ENCODE data around the gene LRP2.
"Not testable (repeated sequence)": the region's sequence is repeated elsewhere in the genome, so short reads cannot be mapped to it uniquely, and the experiment has no call there.

The LRP2 gene

DNA sequence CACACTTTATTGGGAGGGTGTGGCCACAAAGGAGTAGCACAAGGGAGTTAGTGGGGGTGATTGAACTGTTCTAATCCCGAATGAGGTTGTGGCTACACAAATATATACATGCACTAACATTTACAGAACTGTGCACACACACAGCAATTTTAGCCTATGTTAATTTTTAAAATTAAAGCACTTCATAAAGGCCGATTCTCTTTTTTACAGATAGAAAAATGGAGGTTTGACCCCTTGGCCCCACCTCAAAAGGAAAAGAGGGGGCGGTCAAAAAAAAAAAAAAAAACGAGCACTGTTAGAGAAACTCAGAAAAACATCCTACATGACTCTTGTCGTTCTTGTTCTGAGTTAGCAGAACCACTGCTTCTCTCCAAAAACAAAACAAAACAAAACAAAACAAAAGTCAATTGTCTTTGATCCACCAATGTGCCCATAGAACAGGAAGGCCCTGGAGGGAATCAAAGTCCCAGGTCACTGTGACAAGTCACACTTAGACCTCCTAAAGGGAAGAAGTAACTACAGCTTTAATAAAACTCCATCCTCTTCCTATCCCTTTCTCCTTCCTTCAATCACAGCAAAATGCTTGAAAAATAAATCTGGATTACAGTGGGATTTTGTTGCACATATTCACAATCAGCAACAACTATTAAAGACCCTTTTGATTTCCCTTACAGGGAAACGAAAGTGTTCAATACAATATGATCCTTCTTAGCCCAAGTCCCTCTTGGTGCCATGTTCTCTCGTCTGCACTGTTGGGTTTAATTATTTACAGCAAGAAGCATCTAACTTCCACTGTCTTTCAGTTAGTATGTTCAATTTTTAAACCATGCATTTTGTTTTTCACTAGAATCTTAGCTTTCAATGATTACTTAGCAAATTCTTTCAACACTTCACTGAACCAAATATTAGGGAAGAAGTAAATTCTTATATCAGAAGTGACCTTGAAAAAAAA is 16.6 kb downstream of the LRP2 start:
- no peak for DNase-seq

DNA sequence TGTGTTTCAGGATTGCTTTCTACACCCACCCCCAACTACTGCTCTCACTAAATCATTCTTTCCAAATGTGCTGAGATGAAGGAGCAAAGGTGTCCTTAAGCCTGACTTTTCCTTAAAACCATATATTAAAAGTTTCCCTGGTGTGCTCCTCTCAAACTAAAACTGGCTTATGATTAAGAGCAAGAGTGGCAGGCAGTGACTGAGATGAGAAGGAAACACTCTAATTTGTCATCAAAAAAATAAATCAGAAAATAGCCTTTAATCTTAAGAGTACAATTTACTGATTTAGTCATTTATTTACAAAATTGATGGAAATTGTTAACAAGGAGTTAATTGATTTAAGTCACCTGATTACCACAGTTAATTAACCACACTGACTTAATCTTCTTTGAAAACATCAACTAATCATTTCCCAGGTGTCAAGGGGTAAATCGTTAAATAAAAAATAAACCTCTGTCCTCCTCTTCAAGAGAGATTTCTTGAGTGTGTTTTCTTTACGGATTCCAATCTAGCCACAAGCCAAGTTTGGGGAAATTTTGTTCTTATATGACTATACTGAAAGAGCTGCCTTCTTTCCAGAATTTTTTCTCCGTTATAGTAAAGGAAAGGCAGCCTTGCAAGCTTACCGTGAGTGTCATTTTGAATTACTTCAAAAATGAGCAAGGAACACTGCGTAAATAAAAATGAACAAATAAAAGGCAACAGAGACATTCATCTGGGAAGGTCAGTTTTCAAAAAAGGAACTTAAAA is 17.4 kb downstream of the LRP2 start:
- DNase-seq: no peak

DNA sequence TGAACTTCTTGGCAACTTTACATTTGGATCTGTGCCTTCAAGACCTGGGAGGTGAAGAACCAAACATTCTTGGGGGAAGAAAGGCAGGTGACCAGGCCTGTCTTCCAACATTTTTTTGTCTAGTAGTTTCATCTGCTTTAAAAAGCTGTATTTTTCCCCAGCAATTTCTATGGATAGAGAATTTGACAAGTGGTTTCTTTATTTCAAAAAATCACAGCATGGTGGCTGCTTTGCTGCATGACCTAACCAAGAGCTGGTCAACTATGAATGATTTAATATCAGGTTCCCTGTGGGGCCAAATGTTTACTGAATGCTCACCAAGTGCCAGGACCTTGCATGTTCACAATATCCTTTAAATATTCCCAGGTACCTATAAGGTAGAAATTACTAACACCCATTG is 19.1 kb downstream of the LRP2 start:
- DNase-seq: no peak

DNA sequence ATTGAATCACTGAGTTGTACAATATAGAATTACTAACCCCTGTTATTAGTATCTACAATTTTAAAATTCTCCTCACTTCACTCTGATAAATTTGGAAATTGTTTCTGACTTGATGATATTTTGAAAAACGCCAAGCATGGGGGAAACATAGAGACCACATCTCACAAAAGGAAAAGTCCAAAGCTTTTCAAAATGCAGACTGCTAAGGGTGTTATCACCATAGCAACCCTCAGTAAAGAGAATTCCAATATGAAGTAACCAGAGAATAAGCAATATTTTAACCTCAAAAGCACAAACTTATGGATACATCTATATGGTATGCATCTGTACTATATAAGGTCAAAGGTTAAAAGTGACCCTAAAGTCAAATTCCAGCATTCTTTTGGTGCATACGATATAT is 22.7 kb downstream of the LRP2 start:
- no peak for DNase-seq

DNA sequence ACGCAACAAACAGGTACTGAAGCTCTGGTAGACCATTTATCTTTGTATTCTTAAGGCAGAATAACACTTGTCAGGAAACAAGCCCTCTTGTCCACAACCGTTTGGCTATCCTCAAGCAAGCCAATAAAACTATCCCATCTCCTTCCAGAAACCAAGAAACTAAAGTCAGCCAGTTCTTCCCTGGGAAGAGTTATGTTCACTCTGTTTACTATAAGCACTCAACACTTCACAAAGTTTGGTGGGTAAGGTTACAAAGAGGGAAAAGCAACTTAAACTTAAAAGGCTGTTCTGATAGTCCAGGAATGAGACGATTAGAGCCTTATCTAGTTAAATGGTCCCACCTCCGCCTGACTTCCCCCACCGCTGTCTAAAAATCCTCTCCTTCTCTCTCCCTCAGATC is 25.6 kb downstream of the LRP2 start:
- DNase-seq: no peak

DNA sequence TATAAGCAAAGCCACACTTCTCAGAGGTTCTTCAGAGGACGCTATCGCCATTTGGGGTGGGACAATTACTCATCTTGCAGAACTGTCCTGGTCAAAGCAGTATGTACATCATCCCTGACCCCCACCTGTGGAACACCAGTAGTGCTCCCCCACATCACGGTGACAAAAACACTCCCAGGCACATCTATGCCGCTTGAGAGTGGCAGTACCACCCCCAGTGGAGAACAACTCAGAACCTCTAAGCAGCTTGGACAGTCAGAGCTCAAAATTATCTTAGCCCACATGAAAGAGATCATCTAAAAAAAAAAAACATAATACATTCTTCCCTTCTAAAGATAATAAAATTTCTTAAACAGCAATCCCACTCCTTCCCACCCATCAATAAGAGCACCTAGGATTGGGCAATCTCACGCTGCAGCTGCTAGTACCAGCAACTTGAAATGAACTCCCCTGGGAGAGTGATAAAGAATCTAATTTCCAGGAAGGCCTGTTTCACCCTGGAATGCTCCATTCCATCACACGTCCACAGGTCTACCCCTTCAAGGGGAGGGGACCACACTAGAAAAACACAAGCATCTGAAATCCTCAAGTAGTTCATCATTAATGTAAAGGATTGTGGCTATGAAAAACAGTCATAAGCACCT is 31.7 kb downstream of the LRP2 start:
- DNase-seq: no peak

DNA sequence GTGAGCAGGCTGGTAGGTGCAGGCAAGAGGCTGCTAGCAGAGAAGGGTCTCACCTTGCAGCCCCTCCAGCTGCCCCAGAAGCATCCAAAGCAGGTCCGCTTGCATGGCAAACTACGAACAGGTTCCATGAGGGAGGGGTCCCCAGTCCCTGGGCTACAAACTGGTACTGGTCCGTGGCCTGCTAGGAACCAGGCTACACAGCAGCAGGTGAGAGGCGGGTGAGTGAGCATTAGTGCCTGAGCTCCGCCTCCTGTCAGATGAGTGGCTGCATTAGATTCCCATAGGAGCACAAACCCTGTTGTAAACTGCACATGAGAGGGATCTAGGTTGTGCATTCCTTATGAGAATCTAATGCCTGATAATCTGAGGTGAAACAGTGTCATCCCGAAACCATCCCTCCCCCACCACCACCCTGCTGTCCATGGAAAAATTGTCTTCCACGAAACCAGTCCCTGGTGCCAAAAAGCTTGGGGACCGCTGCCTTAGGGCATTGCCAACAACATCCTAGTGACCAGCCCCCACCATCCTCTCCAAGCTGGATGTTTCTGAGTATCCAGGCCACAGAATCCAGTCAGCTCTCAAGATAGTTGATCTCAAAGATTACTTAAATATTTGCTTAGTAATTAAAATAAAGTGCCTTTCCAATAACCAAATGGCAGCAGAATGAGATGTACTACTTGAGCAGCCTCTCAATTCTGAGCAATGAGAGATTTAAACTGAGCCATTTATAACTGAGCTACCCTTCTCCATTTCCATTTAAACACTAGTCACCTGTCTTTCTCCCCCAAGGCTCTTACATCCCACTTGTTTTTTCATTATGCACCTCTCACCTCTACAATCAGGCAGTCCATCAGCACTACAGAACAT is 32.4 kb downstream of the LRP2 start:
- DNase-seq: no peak

DNA sequence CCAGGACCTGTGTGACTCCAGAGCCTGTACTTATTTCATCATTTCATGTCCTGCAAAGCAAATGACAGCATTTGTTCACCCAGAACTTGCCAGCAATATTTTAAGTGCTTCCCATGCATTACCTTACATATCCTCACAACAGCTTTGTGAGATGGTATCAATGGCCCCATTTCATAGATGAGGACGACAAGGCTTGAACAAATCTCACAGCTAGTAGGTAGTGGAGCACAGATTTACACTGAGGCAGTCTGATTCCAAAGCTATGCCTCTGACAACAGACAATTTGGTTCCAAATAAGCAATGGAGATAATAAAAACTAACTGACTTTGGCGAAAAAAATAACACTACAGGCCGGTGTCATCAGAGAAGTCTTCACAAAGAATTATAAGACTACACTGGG is 33.5 kb downstream of the LRP2 start:
- DNase-seq: no peak

DNA sequence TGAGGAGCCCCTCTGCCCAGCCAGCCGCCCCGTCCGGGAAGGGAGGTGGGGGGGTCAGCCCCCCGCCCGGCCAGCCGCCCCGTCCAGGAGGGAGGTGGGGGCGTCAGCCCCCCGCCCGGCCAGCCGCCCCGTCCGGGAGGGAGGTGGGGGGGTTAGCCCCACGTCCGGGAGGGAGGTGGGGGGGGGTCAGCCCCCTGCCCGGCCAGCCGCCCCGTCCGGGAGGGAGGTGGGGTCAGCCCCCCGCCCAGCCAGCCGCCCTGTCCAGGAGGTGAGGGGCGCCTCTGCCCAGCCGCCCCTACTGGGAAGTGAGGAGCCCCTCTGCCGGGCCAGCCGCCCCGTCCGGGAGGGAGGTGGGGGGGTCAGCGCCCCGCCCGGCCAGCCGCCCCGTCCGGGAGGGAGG is 34.5 kb downstream of the LRP2 start:
- not testable (repeated sequence) for DNase-seq

DNA sequence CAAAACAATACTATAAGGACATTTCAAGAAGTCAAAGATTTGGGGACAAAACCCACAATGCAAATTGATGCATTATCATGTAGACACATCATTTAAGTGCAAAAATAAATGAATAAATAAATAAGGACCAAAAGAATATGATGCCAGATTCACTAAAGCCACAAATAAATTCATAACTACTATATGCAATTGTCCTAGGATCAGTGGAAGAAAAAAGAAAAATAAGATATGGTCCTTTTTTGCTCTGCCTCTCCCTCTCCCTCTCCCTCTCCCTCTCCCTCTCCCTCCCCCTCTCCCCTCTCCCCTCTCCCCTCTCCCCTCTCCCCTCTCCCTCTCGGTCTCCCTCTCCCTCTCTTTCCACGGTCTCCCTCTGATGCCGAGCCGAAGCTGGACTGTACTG is 36.4 kb downstream of the LRP2 start:
- DNase-seq: not testable (repeated sequence)

DNA sequence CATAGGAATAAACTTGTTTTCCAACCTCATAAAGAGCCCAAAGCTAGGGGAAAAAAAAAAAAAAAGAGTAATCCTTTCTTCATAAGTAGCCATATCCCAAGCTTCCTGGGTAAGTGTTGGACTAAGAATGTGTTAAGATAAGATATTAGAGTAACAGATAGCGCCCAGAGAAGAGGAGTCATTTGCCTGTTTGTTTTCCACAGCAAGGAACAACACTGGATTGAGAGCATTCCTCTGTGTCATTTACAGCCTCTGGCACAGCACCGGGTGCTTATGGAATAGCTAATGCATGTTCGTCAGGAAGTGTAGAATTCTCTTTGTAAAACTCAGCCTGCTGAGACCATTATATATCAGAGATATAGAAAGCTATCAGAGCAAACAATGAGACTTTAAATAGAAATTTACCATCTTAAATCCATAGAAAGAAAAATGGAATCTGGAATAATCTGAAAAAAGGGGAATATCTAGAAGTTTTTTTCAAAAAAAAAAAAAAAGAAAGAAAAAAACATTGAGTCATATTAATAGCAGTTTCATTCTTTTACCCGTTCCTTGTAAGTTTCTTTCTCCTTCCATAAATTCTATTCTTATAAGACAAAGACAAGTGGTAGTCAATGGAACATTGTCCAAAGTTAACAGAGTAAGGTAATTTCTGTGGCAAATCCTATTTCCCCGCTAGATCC is 37.6 kb downstream of the LRP2 start:
- DNase-seq: no peak

DNA sequence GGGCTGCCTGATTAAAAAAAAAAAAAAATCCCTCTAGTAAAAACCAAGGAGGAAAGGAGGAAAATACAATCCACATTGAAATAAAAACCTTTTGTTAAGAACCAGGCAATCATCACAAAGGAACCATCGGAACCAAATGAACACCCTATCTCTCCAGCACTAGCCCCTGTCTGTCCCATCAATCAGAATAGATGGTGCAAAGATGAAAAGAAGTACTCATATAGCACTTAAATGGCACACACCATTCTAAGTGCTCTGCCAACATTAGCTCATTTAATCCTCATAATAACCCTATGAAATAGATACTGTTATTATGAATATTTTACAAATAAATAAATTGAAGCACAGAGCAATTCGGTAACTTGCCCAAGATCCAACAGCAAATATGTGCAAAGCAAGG is 38.5 kb downstream of the LRP2 start:
- DNase-seq: no peak

DNA sequence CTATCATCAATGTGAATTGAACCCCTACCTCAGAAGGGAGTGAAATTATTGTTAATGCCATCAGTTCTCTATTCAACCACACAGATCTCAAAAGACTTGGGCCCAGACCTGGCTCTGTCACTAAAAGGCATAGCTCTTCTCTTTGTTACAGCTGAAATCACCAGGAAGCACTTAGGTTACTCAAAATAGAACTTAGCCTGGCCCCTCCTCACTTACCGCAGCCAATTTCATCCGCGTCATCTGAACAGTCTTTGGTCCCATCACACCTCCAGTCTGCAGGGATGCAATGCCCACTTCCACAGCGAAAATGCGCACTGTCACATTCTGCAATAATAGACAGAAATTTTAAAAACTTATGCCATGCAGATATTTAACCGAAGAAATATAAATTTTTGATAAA is 41.8 kb downstream of the LRP2 start:
- no peak for DNase-seq

DNA sequence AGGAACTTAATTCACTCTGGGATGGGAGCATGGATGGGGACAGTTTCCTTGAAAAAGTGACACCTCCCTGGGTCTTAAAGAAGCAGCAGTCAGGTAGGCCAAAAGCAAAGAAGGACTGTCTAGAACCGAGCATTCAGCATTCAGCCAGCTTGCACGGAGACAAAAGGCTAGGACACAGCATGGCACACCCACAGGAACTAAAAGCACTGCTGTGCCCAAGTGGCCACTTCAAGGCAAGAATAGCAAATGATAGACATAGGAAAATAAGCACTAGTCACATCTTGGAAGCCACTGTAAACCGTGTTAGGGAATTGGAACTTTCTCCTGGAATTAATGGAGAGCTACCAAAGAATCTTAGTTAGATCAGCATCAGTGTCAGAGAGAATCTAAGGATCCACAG is 47.0 kb downstream of the LRP2 start:
- DNase-seq: no peak

DNA sequence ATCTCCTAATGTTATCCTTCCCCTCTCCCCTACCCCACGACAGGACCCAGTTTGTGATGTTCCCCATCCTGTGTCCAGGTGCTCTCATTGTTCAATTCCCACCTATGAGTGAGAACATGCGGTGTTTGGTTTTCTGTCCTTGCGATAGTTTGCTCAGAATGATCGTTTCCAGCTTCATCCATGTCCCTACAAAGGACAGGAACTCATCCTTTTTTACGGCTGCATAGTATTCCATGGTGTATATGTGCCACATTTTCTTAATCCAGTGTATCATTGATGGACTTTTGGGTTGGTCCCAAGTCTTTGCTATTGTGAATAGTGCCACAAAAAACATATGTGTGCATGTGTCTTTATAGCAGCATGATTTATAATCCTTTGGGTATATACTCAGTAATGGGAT is 54.0 kb downstream of the LRP2 start:
- not testable (repeated sequence) for DNase-seq

DNA sequence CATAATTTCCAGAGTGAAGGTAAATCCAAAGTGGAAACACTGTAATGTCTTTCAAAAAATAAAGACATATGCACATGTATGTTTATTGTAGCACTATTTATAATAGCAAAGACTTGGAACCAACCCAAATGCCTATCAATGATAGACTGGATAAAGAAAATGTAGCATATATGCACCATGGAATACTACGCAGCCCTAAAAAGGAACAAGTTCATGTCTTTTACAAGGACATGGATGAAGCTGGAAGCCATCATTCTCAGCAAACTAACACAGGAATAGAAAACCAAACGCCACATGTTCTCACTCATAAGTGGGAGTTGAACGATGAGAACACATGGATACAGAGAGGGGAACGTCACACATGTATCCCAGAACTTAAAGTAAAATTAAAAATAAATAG is 57.6 kb downstream of the LRP2 start:
- not testable (repeated sequence) for DNase-seq

DNA sequence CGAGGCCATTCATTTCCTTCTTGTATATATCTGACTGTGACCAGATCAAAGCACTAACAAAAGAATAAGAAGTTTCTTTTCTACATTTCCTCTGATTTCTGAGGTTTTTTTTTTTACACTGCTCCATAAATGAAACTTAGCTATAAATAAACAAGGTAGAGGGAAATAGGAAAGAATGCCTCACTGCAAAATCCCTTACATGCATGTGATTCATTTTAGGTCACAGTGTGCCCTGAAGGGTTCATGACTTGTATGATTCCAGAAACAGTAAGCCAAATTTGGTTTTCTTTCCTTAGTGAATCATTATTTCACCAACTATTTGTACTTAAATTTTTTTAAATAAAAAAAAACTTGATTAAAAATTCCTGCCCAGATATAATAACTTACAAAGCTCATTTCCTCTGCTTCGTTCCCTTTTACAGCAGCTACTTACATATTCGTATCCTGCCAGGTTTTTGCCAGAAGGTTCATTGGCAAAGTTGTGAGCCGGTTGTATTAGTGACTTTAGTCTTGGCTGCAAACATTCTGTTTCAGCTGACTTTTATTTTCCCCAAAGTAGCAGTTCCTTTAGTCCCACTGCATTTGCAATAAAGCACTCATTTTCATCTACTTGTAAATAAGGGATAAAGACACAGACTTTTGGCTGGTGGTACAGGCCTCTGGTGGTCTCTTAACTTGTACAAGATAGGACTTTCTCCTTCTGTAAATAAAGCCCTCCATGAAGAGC is 58.6 kb downstream of the LRP2 start:
- DNase-seq: no peak

DNA sequence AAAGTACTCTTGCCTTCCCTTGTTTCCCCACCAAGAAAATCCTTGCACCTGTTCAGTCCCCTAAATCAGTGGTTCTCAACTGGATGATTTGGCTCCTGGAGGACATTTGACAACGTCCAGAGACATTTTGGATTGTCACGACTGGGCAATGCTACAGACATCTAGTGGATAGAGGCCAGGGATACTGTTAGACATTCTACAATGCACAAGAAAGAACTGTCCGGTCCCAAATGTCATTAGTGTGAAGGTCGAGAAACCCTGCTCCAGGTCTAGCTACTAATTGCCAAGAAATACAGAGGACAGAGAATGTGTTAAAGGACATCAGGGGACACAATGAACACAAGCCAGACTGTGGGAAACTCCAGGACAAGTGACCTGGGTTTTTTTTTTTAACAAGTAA is 60.0 kb downstream of the LRP2 start:
- no peak for DNase-seq

DNA sequence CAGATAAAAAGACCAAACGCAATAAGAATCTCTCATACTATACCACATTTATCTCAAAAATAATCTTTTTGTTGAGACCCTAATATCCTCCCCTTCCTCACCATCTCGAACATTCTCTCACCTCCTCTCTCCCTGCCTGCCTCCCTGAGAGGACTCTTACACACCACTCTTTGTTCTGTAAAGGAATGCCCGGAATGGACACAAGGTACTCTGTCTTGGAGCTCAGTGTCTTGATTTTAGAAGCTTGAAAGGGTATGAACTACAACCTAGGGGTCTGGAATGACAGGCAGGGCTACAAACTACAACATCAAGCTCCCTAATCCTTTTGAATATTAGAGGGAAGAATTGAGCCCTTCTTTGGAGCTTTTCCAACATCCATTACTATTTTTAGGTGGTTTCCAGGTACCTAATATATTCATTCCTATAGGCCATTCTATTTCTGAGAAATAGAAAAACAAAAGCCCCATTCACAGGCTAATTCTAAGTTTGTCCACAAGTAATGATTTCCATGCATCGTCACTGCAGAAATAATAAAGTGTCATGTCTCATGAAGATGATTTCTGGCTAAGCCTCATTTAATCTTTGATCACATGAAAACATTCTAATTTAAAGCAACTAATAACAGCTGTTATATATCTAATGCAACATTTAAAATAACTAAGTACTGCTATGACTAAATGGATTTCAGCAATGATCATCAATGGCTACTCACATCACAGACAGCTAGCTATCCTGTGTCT is 60.6 kb downstream of the LRP2 start:
- no peak for DNase-seq

DNA sequence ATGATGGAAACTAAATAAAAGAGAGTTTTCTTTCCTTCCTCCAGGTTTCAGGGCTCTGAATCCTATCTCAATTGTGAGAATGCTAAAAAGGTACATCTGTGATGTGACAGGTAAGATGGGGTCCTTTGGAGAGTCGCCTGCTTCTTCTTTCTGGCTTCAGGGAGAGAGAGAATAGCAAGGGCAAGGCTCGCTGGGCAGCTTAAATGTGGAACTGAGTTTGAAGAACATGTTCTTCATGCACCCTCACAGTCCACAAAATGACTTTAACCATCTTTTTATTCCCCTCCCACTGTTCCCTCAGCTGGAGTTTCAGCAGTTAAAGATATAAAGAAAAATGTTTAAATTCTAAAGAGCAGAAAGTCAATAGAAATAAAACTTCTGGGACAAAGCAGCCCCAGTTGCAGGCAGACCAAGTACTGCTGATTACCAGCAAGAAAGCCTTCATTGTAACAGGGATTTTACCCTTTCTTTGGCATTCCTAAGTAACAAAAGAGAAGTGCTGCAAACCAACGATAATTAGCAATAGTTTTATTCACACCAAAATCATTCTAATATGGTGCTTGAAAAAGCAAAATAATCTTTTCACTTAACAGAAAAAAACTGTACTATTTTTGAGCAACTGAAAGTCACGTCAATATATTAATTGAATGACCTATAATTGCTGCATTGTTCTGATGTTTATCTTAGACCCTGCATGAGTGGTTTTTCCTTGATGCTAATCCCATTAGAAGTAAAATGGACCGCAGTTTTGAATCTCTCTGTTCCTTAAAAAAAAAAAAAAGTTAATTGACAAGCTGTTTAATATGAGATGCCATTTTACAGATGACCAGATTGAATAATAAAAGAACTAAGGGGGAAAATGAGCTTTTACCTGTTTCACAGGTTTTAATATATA is 61.5 kb downstream of the LRP2 start:
- no peak for DNase-seq

Measured in fibroblast of skin of right biceps (primary cell).